Coronary artery (tissue), 2 donors: ENCODE results near the gene KIF5B.
"Not testable (repeated sequence)": the region's sequence is repeated elsewhere in the genome, so short reads cannot be mapped to it uniquely, and the experiment has no call there.

Experiments used
- DNase-seq: peaks from one replicate; pipeline ENCODE4 v3.0.0-alpha.2; 2017; ENCODE audit warnings: low spot score
- H3K27ac ChIP-seq, 2 donors: fragments of 200-600 bp; sonication (generic); one replicate each; pipeline ENCODE4 v1.5.1; 2016 to 2019
- H3K4me3 ChIP-seq: fragments of 200-600 bp; sonication (generic); 2 replicates; pipeline ENCODE4 v1.5.1; 2016; ENCODE audit warnings: mild to moderate bottlenecking, moderate library complexity
- CTCF ChIP-seq: fragments of 200-600 bp; sonication (generic); IDR thresholded peaks from one replicate; pipeline ENCODE4 v1.5.1; 2019; ENCODE audit warnings: antibody characterized with exemption

KIF5B gene

DNA sequence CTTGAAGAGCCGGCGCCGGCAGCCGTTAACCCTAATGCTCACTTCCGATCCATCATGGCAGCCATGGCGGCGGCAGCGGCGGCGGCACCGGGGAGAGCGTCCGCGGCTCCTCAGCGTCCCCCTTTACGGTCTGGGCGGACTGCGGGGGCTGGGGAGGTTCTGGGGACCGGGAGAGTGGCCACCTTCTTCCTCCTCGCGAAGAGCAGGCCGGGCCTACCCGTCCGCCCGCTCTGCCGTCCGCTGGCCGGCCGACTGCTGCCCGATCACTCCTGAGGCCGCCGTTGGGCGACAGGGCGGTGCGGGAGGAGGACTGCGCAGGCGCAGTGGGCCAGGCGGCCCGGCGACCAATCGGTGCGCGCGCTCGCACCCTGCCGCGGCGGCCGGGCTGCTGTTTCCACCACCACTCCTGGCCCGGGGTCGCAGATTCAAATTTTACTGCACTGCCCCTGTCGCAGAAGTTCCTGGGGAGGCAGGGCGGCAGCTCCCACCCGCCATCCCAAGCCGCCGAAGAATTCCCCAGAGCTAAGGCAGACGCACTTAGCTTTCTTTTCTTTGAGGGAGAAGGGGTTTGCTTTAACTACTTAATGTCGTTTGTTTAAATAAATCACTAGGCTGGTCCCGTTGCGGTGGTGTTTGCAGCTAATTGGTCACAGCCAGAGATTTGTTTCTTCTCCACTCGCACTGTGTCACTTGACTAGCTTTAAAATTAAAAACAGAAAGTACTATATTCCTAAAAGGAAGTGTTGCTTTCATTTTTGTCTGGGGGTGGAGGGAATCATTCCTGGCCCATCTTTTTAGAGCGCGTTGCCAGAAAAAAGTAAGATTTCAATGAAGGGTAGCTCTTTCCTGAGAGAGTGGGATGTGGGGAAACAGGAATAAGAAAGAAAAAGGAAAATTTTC lies at the start of gene KIF5B:
Gene KIF5B, minus strand, starts transcription at position 290 of the 900 bp plus-strand sequence. CDS start 452 bp downstream, outside the sequence.
- DNase-seq = peak; percentile 87
- peak within 1 kb of the TSS; percentile 97 to 99 for H3K27ac ChIP-seq
- TF ChIP-seq CTCF = no peak
- H3K4me3 ChIP-seq = peak within 1 kb of the TSS; percentile 89

GRCh38 chr10:32105782-32106382 lies 49.7 kb upstream of the KIF5B start:
- DNase-seq = no peak
- H3K4me3 ChIP-seq = no peak overlapping the region
- no peak overlapping the region for H3K27ac ChIP-seq
- no peak for TF ChIP-seq CTCF

DNA sequence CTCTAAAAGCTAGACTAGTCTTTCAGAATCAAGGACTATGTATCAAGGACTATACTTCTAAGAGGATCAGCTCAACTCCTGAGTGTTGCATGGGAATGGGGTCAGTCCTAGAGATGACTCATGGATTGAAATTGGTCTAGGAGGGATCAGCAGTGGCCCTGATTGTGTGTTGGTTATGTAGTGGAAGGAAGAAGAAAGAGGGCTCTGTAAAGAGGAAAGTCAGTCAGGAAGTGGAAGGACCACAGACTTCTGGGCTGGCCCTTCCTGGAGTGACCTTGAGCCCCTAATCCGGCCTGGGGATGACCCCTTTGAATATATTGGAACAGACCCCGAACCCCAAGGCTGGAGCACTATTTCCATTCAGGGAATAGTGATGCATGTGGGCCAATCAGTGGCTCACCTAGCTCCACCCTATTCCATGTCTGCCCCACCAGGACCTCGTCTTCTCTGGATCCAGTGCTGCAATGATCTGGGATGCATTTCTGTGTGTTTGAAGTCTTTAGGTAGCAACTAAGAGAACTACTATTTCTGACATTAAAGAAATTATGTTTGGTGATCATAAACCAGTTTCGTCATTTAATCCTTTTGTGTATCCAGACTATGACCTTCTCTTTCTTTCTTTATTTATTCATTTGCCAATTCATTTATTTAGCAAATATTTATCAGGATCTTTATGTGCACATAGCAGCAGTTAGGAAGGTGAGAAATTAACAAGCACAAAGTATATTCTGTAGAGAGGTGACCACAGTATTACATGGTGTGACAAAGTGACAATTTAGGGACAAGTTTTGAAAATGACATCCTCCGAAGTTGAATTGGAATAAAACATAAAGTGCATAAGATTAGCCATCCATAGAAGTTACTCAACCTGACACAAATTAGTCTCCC lies 48.6 kb upstream of the KIF5B start:
- Histone ChIP-seq H3K4me3 (no peak overlapping the region), H3K27ac (peak overlapping the region; percentile 0 to 31)
- no peak for TF ChIP-seq CTCF
- DNase-seq = no peak

DNA sequence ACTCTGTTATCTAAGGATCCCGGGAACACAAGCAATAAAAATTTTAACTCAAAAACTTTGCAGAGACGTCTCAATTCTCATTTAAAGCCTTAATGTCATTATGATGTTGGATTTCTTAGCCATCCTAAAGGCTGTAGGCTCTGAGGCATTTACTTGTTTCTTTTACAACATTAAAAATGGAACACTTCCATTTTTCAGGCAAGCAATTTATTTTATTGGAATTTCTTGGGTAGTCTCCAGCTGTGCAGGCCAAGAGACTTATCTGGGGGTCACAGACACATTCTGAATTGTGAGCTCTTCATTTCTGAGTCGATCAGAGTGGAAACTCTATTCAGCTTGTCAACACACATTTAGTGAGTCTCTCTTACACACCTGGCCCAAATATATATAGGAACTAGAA lies 48.0 kb upstream of the KIF5B start:
- Histone ChIP-seq H3K4me3 (no peak overlapping the region), H3K27ac (peak overlapping the region; percentile 0 to 31)
- no peak for TF ChIP-seq CTCF
- no peak for DNase-seq

- TF ChIP-seq CTCF = no peak
- DNase-seq = no peak
- H3K27ac ChIP-seq = peak overlapping the region; percentile 0 to 31
- H3K4me3 ChIP-seq = no peak overlapping the region
Observed at GRCh38 chr10:32103721-32104120, 47.5 kb upstream of the KIF5B start.

- not testable (repeated sequence) for DNase-seq, H3K4me3 ChIP-seq, H3K27ac ChIP-seq
Observed at GRCh38 chr10:32098566-32099259, 42.5 kb upstream of the KIF5B start.
